Measurements from ENCODE around the gene KRT73. TPM values are rescaled to one million over a fixed set of nuclear protein-coding genes. Genes with fewer than 3 reads are reported as not detected.

The KRT73 gene
- total and polyA plus RNA-seq, 2 of the 8 experiments (the other 6 are each of a cell fraction or from before 2014, with no cell fraction given): not detected

DNA sequence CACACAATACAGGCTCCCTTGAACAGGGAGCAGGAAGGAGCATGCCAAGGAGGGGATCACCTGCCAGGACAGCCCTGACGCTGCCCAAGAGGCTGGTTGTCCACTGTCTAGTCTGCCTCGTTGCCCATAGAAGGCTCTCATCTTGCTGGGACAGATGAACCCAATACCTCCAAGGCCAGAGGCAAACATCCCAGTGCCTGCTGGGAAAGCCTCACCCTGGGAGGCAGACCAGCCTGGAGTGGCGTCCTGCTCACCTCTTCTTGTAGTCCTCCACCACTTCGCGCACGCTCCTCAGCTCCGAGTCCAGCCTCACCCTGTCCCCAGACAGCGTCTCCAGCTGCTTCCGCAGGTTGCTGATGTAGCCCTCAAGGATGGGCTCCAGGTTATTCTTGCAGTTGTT is 2.4 kb downstream of the KRT73 start (continued):
- no peak for TF ChIP-seq POU5F1 (IDR thresholded peaks at IDR 0.05; ENCODE audit: low read depth, low read length)
- no peak for TF ChIP-seq JUND (IDR thresholded peaks at IDR 0.05; ENCODE audit: low read length)
- no peak for TF ChIP-seq CBX5 (IDR thresholded peaks at IDR 0.05; ENCODE audit: low read depth, low read length)
- TF ChIP-seq RXRA (IDR thresholded peaks at IDR 0.05; ENCODE audit: insufficient read depth, low read depth, low read length): no peak
- TF ChIP-seq BRCA1 (IDR thresholded peaks at IDR 0.05; ENCODE audit: low read depth, low read length): no peak
- no peak for TF ChIP-seq HDAC2 (IDR thresholded peaks at IDR 0.05; ENCODE audit: borderline replicate concordance in 1 of 2, low read depth in 2 of 2, low read length in 2 of 2)
- no peak for TF ChIP-seq KDM1A (IDR thresholded peaks at IDR 0.05; ENCODE audit: borderline replicate concordance, low read length)

All from H1 (cell line).